H9 (cell line): ENCODE results near the gene CAPN9. TPM values are rescaled to one million over a fixed set of nuclear protein-coding genes. Genes with fewer than 3 reads are reported as not detected.

Source experiments
- DNase-seq: peaks from one replicate; pipeline ENCODE4 v3.0.0-alpha.2; 2017
- H2AFZ ChIP-seq: one replicate; pipeline ENCODE4 v1.6.1; 2013; ENCODE audit warnings: mild to moderate bottlenecking, low read length, control low read depth, moderate library complexity
- H2AK5ac ChIP-seq: 2 replicates; pipeline ENCODE4 v1.6.1; 2013; ENCODE audit warnings: low read length, control low read depth, mixed read lengths; ENCODE audit not compliant: insufficient read length
- H2BK120ac ChIP-seq: one replicate; pipeline ENCODE4 v1.6.1; 2013; ENCODE audit warnings: low read depth, mild to moderate bottlenecking, low read length, control low read depth, inconsistent platforms; ENCODE audit not compliant: poor library complexity, severe bottlenecking
- H2BK12ac ChIP-seq: 2 replicates; pipeline ENCODE4 v1.6.1; 2013; ENCODE audit warnings: low read length, control low read depth, mixed read lengths, low read depth; ENCODE audit not compliant: insufficient read length
- H2BK15ac ChIP-seq: 2 replicates; pipeline ENCODE4 v1.6.1; 2013; ENCODE audit warnings: low read depth, low read length, control low read depth
- H2BK20ac ChIP-seq: one replicate; pipeline ENCODE4 v1.6.1; 2013; ENCODE audit warnings: low read depth, mild to moderate bottlenecking, low read length, control low read depth, inconsistent platforms; ENCODE audit not compliant: poor library complexity, severe bottlenecking
- H2BK5ac ChIP-seq: 2 replicates; pipeline ENCODE4 v1.6.1; 2013; ENCODE audit warnings: low read length, control low read depth, mixed read lengths; ENCODE audit not compliant: insufficient read length
- H3K14ac ChIP-seq: 2 replicates; pipeline ENCODE4 v1.6.1; 2013; ENCODE audit warnings: low read length, control low read depth; ENCODE audit not compliant: insufficient read depth
- H3K18ac ChIP-seq: 2 replicates; pipeline ENCODE4 v1.6.1; 2013; ENCODE audit warnings: low read depth, mild to moderate bottlenecking, mixed read lengths, low read length, control low read depth; ENCODE audit not compliant: insufficient read length
- H3K23ac ChIP-seq: 2 replicates; pipeline ENCODE4 v1.6.1; 2013; ENCODE audit warnings: low read length, control low read depth, mixed read lengths, low read depth; ENCODE audit not compliant: insufficient read length
- H3K23me2 ChIP-seq: 2 replicates; pipeline ENCODE4 v1.6.1; 2013; ENCODE audit warnings: low read depth, mild to moderate bottlenecking, mixed read lengths, low read length, control low read depth; ENCODE audit not compliant: insufficient read length, poor library complexity, severe bottlenecking
- H3K27ac ChIP-seq: 2 replicates; pipeline ENCODE4 v1.5.1; 2013; ENCODE audit warnings: low read length, control low read depth, mixed read lengths, low read depth; ENCODE audit not compliant: insufficient read length
- H3K27me3 ChIP-seq: 2 replicates; pipeline ENCODE4 v1.6.1; 2013; ENCODE audit warnings: low read length, control low read depth, inconsistent platforms; ENCODE audit not compliant: insufficient read depth
- H3K4ac ChIP-seq: 2 replicates; pipeline ENCODE4 v1.6.1; 2013; ENCODE audit warnings: low read depth, mild to moderate bottlenecking, control low read depth, inconsistent platforms, low read length, moderate library complexity
- H3K4me1 ChIP-seq: 2 replicates; pipeline ENCODE4 v1.6.1; 2013; ENCODE audit warnings: low read length, control low read depth, inconsistent platforms; ENCODE audit not compliant: insufficient read depth
- H3K4me2 ChIP-seq: 2 replicates; pipeline ENCODE4 v1.6.1; 2013; ENCODE audit warnings: low read length, control low read depth, mixed read lengths; ENCODE audit not compliant: insufficient read length, insufficient read depth
- H3K56ac ChIP-seq: 2 replicates; pipeline ENCODE4 v1.6.1; 2013; ENCODE audit warnings: low read depth, mild to moderate bottlenecking, mixed read lengths, low read length, control low read depth; ENCODE audit not compliant: insufficient read length
- H3K79me1 ChIP-seq: 2 replicates; pipeline ENCODE4 v1.6.1; 2013; ENCODE audit warnings: low read depth, mild to moderate bottlenecking, moderate library complexity, low read length, control low read depth, inconsistent platforms; ENCODE audit not compliant: insufficient read depth, poor library complexity, severe bottlenecking
- H3K79me2 ChIP-seq: 2 replicates; pipeline ENCODE4 v1.6.1; 2013; ENCODE audit warnings: low read length, control low read depth, inconsistent platforms; ENCODE audit not compliant: insufficient read depth
- H3K9ac ChIP-seq: 2 replicates; pipeline ENCODE4 v1.6.1; 2013; ENCODE audit warnings: low read length, control low read depth, mixed read lengths; ENCODE audit not compliant: insufficient read length; ENCODE audit errors: extremely low read depth
- H3K9me3 ChIP-seq: one replicate; pipeline ENCODE4 v1.6.1; 2013; ENCODE audit warnings: low read depth, low read length, inconsistent platforms; ENCODE audit not compliant: control insufficient read depth
- H3T11ph ChIP-seq: one replicate; pipeline ENCODE4 v1.6.1; 2013; ENCODE audit warnings: mild to moderate bottlenecking, low read length, control low read depth, inconsistent platforms
- H4K20me1 ChIP-seq: one replicate; pipeline ENCODE4 v1.6.1; 2013; ENCODE audit not compliant: control insufficient read depth, insufficient read length, insufficient read depth
- H4K5ac ChIP-seq: 2 replicates; pipeline ENCODE4 v1.6.1; 2013; ENCODE audit warnings: low read depth, mild to moderate bottlenecking, mixed read lengths, low read length, control low read depth; ENCODE audit not compliant: insufficient read length
- H4K8ac ChIP-seq: replicated peaks from 2 replicates; pipeline ENCODE4 v1.6.1; 2013; ENCODE audit warnings: low read length, control low read depth, mixed read lengths, low read depth; ENCODE audit not compliant: insufficient read length
- H4K91ac ChIP-seq: 2 replicates; pipeline ENCODE4 v1.6.1; 2013; ENCODE audit warnings: low read depth, mild to moderate bottlenecking, moderate library complexity, mixed read lengths, low read length, control low read depth; ENCODE audit not compliant: insufficient read length
- H3K27ac Mint-ChIP-seq, 3 experiments: 2 replicates in 2 of 3; 3 replicates in 1 of 3; pipeline ENCODE4 v1.8.0; 2020 to 2021; ENCODE audit warnings: mixed read lengths in 3 of 3, mild to moderate bottlenecking in 1 of 3, moderate library complexity in 1 of 3
- H3K27me3 Mint-ChIP-seq: 2 replicates; pipeline ENCODE4 v1.8.0; 2021; ENCODE audit warnings: low read depth, mild to moderate bottlenecking, moderate library complexity, mixed read lengths
- H3K36me3 Mint-ChIP-seq, 3 experiments: 2 replicates in 2 of 3; 3 replicates in 1 of 3; pipeline ENCODE4 v1.8.0; 2020 to 2021; ENCODE audit warnings: low read depth in 3 of 3, mixed read lengths in 3 of 3; ENCODE audit not compliant: insufficient read depth in 1 of 3
- H3K4me1 Mint-ChIP-seq, 2 experiments: 2 replicates each; pipeline ENCODE4 v1.8.0; 2020; ENCODE audit warnings: mixed read lengths in 2 of 2
- H3K4me3 Mint-ChIP-seq, 2 experiments: 2 replicates in 1 of 2; 3 replicates in 1 of 2; pipeline ENCODE4 v1.8.0; 2020 to 2021; ENCODE audit warnings: mild to moderate bottlenecking in 2 of 2, mixed read lengths in 2 of 2, moderate library complexity in 1 of 2
- H3K9me3 Mint-ChIP-seq, 2 experiments: 2 replicates in 1 of 2; 3 replicates in 1 of 2; pipeline ENCODE4 v1.8.0; 2020; ENCODE audit warnings: mild to moderate bottlenecking in 2 of 2, mixed read lengths in 2 of 2, moderate library complexity in 1 of 2
- WGBS: extraction: QIAGEN DNeasy Blood & Tissue Kit; methylation state at CpG from one replicate; pipeline ENCODE4 v1.1.7; 2013; ENCODE audit warnings: missing lambda C conversion rate, low lambda C conversion rate, mixed read lengths; ENCODE audit not compliant: insufficient read length; ENCODE audit errors: extremely low coverage; 5-methylcytosine and 5-hydroxymethylcytosine counted together
- total RNA-seq: library from RNA; stranded (reverse); gene quantifications from 2 replicates; pipeline ENCODE4 v1.2.1, GENCODE V29; 2021
- TF ChIP-seq, protein P1 (sequence below): fragments of 200-600 bp; sonication (generic); conservative IDR thresholded peaks from 3 replicates; pipeline ENCODE4 v1.8.0; 2021; ENCODE audit warnings: antibody characterized with exemption, mild to moderate bottlenecking

CAPN9 gene
- total RNA-seq, 1 experiment from 2014 or later: 0.22 TPM

DNA sequence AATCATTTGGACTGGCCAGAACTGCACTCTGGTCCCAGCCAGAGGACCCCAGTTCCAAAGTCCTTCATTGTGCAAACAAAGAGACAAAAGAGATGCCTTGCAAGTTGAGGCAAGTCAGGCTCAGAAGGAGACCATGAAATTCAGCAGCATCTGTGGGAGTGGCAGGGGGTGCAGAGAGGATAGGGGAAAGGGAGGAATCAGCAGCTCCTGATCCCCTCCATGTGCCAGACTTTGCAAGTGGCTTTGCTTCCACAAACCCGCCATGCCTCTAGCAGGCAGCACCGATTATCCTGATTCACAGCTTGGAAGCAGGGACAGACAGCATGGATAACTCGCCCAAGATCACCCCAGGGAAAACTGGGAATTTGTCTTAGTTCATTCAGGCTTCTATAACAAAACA, 2.1 kb upstream of the CAPN9 start:
- no peak overlapping the region for H3K4me2 ChIP-seq
- no peak overlapping the region for H2BK12ac ChIP-seq
- H3K27ac Mint-ChIP-seq: no peak overlapping the region
- no peak for DNase-seq
- WGBS: no CpG with 5 or more reads among the region's 3 CpGs
- no peaks in the 10 kb centered on the region; the same call in 1 of the 2 replicates for H3K4me1 ChIP-seq
- H3K4ac ChIP-seq: no peak overlapping the region
- H2BK20ac ChIP-seq: no peak overlapping the region
- H3K4me1 Mint-ChIP-seq: peaks cover 20 to 35% of the 10 kb centered on the region in 2 experiments
- TF ChIP-seq, protein P1, sequence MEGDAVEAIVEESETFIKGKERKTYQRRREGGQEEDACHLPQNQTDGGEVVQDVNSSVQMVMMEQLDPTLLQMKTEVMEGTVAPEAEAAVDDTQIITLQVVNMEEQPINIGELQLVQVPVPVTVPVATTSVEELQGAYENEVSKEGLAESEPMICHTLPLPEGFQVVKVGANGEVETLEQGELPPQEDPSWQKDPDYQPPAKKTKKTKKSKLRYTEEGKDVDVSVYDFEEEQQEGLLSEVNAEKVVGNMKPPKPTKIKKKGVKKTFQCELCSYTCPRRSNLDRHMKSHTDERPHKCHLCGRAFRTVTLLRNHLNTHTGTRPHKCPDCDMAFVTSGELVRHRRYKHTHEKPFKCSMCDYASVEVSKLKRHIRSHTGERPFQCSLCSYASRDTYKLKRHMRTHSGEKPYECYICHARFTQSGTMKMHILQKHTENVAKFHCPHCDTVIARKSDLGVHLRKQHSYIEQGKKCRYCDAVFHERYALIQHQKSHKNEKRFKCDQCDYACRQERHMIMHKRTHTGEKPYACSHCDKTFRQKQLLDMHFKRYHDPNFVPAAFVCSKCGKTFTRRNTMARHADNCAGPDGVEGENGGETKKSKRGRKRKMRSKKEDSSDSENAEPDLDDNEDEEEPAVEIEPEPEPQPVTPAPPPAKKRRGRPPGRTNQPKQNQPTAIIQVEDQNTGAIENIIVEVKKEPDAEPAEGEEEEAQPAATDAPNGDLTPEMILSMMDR: no peak
- H3K56ac ChIP-seq: no peak overlapping the region
- H3K79me2 ChIP-seq: no peaks in the 10 kb centered on the region
- no peak overlapping the region for H4K8ac ChIP-seq
- H3K23ac ChIP-seq: no peak overlapping the region
- no peak overlapping the region for H2BK5ac ChIP-seq
- no peaks in the 10 kb centered on the region for H4K20me1 ChIP-seq
- H2AK5ac ChIP-seq: no peak overlapping the region
- no peak overlapping the region for H3K14ac ChIP-seq
- H3K9me3 Mint-ChIP-seq: no peaks in the 10 kb centered on the region; a peak in 1 of 5 replicates
- H2AFZ ChIP-seq: no peak overlapping the region
- no peak overlapping the region for H4K5ac ChIP-seq
- peaks cover 8% of the 10 kb centered on the region for H3K27me3 Mint-ChIP-seq
- no peaks in the 10 kb centered on the region for H3K79me1 ChIP-seq
- H3K27ac ChIP-seq: no peak overlapping the region
- no peak overlapping the region for H3K4me3 Mint-ChIP-seq
- no peaks in the 10 kb centered on the region; a peak in 1 of 7 replicates for H3K36me3 Mint-ChIP-seq
- no peak overlapping the region for H2BK120ac ChIP-seq
- no peak overlapping the region for H3T11ph ChIP-seq
- H3K27me3 ChIP-seq: no peaks in the 10 kb centered on the region
- H3K9ac ChIP-seq: no peak overlapping the region
- H4K91ac ChIP-seq: no peak overlapping the region
- no peak overlapping the region for H3K18ac ChIP-seq
- no peaks in the 10 kb centered on the region for H3K23me2 ChIP-seq
- H3K9me3 ChIP-seq: no peaks in the 10 kb centered on the region
- H2BK15ac ChIP-seq: no peak overlapping the region
